Esophagus squamous epithelium (tissue), 5 donors: ENCODE results near the gene VRK1. TPM values are rescaled to one million over a fixed set of nuclear protein-coding genes. Genes with fewer than 3 reads are reported as not detected.

Experiments used
- DNase-seq: peaks from one replicate; lab custom pipeline; 2025; lab: John Stamatoyannopoulos, UW
- H3K27ac ChIP-seq, 4 donors: fragments of 200-600 bp; sonication (generic); one replicate each; pipeline ENCODE4 v1.5.1; 2016 to 2019; ENCODE audit warnings: mild to moderate bottlenecking in 1 of 4
- H3K27me3 ChIP-seq, 4 donors: fragments of 200-600 bp; sonication (generic); 1 replicate in 3 of 4; 2 replicates in 1 of 4; pipeline versions ENCODE4 v1.5.1 to v1.6.0; 2017 to 2021; ENCODE audit warnings: antibody characterized with exemption in 1 of 4
- H3K36me3 ChIP-seq, 3 donors: fragments of 200-600 bp; sonication (generic); one replicate each; pipeline ENCODE4 v1.5.1; 2016 to 2019
- H3K4me1 ChIP-seq, 3 donors: fragments of 200-600 bp; sonication (generic); one replicate each; pipeline ENCODE4 v1.5.1; 2017 to 2019
- H3K4me3 ChIP-seq, 4 donors: fragments of 200-600 bp; sonication (generic); 1 replicate in 3 of 4; 2 replicates in 1 of 4; pipeline ENCODE4 v1.5.1; 2016 to 2019; ENCODE audit warnings: mild to moderate bottlenecking in 2 of 4, moderate library complexity in 1 of 4
- H3K9me3 ChIP-seq, 3 donors: fragments of 200-600 bp; sonication (generic); one replicate each; pipeline ENCODE4 v1.5.1; 2016 to 2019
- CTCF ChIP-seq, 6 experiments: fragments of 450-650 bp in 4 of 6; fragments of 200-600 bp in 2 of 6; sonication (generic) in 2 of 6; IDR thresholded peaks; one replicate each; pipeline ENCODE4 v1.5.1; 2016 to 2019; ENCODE audit warnings: antibody characterized with exemption in 6 of 6, mild to moderate bottlenecking in 4 of 6, moderate library complexity in 4 of 6
- POLR2A ChIP-seq, 4 donors: fragments of 450-650 bp; IDR thresholded peaks; one replicate each; pipeline ENCODE4 v1.6.1; 2017; ENCODE audit warnings: antibody characterized with exemption in 4 of 4, mild to moderate bottlenecking in 4 of 4, moderate library complexity in 3 of 4
- WGBS, 2 donors: methylation state at CpG; one replicate each; pipeline ENCODE4 v1.1.5; 2018; 5-methylcytosine and 5-hydroxymethylcytosine counted together
- intact Hi-C: fragments of 100-400 bp; cut with DNase I; formaldehyde crosslinking; loops from one replicate; pipeline ENCODE4 v1.15.0; 2022
- total RNA-seq, 4 donors: library from RNA; depleted of rRNA; stranded (reverse); fragments of >200 nt; gene quantifications; one replicate each; pipeline ENCODE4 v1.1.0, GENCODE V29; 2016
- donor health status: DM: yes; HTN: yes; CAD: no.

VRK1 gene
- total RNA-seq, 4 donors from 2014 or later = 14.4 to 32.6 (median 25.3) TPM

DNA sequence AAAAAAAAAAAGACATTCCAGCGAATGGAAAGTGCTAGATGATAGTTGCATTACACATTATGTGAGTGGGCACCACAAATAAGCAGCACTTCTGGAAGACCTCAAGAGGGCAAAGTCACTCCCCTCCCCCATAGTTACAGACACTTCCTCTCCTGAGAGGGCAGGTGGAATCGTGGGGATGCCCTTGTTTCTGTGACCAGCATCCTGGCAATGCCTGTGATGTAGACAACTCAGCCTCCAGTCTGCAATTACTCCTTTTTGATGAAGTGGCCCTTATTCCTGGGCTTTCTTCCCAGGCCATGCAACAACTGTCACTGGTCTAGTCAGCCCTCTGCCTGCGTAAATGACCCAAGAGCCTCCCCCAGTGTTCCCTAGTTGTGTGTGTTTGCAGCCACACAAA is 104.8 kb downstream of the VRK1 start:
- Histone ChIP-seq H3K27me3 (no peaks in the 10 kb centered on the region), H3K4me1 (no peaks in the 10 kb centered on the region), H3K27ac (no peak overlapping the region), H3K9me3 (no peaks in the 10 kb centered on the region), H3K4me3 (no peak overlapping the region), H3K36me3 (no peaks in the 10 kb centered on the region)
- WGBS, 2 donors = 63 to 89% methylated on average over 1 to 3 of the region's 3 CpGs
- TF ChIP-seq CTCF (IDR thresholded peaks at IDR 0.05) (no peak), POLR2A (IDR thresholded peaks at IDR 0.05) (no peak)
- intact Hi-C loops = no loop called here
- no peak for DNase-seq

- Histone ChIP-seq H3K27me3 (no peaks in the 10 kb centered on the region), H3K4me3 (no peak overlapping the region), H3K36me3 (no peaks in the 10 kb centered on the region), H3K4me1 (no peaks in the 10 kb centered on the region), H3K9me3 (no peaks in the 10 kb centered on the region), H3K27ac (no peak overlapping the region)
- DNase-seq = no peak
- TF ChIP-seq POLR2A (IDR thresholded peaks at IDR 0.05) = no peak
- no peak for TF ChIP-seq CTCF (IDR thresholded peaks at IDR 0.05)
- 81 to 87% methylated on average over 5 to 8 of the region's 8 CpGs for WGBS, 2 donors
- intact Hi-C loops = no loop called here
Observed at GRCh38 chr14:96903444-96904023, 106.4 kb downstream of the VRK1 start.

- no peak overlapping the region for H3K27ac ChIP-seq
Observed at GRCh38 chr14:96904201-96904600, 107.0 kb downstream of the VRK1 start.

DNA sequence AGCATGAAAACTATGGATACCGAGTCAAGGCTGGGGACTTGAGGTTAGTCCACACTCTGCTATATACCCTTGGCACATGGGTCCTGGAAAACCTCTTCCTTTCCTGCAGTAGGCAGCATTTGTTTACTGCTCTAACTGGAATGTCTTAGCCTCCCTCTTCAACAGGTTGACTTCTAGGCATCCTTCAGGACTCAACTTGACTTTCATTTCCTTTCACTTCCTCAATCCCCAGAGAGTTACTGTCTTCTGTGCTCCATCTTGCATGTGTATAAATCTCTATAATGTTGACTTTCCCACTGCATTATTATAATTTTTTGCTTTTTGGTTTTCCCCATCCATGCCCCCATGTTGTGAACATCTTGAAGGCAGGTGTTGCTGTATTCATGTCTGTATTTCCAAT is 107.9 kb downstream of the VRK1 start:
- intact Hi-C loops = no loop called here
- H3K27ac ChIP-seq = no peak overlapping the region
- no peaks in the 10 kb centered on the region for H3K4me1 ChIP-seq
- whole genome bisulfite sequencing, 2 donors = 84 to 100% methylated on average over 1 of the region's 1 CpG
- no peaks in the 10 kb centered on the region for H3K27me3 ChIP-seq
- TF ChIP-seq POLR2A (IDR thresholded peaks at IDR 0.05) (no peak), CTCF (IDR thresholded peaks at IDR 0.05) (no peak)
- H3K4me3 ChIP-seq = no peak overlapping the region
- no peak for DNase-seq
- H3K36me3 ChIP-seq = no peaks in the 10 kb centered on the region
- peaks cover 0 to 15% (median 0%) of the 10 kb centered on the region in 3 donors for H3K9me3 ChIP-seq

More at GRCh38 chr14:96904201-96904600, 107.0 kb downstream of the VRK1 start:
- Histone ChIP-seq H3K36me3 (no peaks in the 10 kb centered on the region), H3K27me3 (no peaks in the 10 kb centered on the region), H3K4me1 (no peaks in the 10 kb centered on the region), H3K4me3 (no peak overlapping the region), H3K9me3 (peaks cover 0 to 6% (median 0%) of the 10 kb centered on the region in 3 donors)
- DNase-seq = no peak
- WGBS, 2 donors = 32% methylated on average over 3 of the region's 3 CpGs
- intact Hi-C loops = no loop called here
- TF ChIP-seq POLR2A (IDR thresholded peaks at IDR 0.05) (no peak), CTCF (IDR thresholded peaks at IDR 0.05) (no peak)

- Histone ChIP-seq H3K27ac (no peak overlapping the region), H3K36me3 (no peaks in the 10 kb centered on the region), H3K27me3 (no peaks in the 10 kb centered on the region), H3K9me3 (peaks cover 0 to 22% (median 0%) of the 10 kb centered on the region in 3 donors), H3K4me1 (no peaks in the 10 kb centered on the region), H3K4me3 (no peak overlapping the region)
- no peak for TF ChIP-seq POLR2A (IDR thresholded peaks at IDR 0.05)
- TF ChIP-seq CTCF (IDR thresholded peaks at IDR 0.05) = no peak
- 70 to 73% methylated on average over 3 of the region's 3 CpGs for WGBS, 2 donors
- no peak for DNase-seq
- intact Hi-C loops = no loop called here
Observed at GRCh38 chr14:96905825-96906224, 108.6 kb downstream of the VRK1 start.
